HT-29 (cell line): ENCODE data around the gene TP53TG3. TPM values are rescaled to one million over a fixed set of nuclear protein-coding genes. Genes with fewer than 3 reads are reported as not detected.
"Not testable (repeated sequence)": the region's sequence is repeated elsewhere in the genome, so short reads cannot be mapped to it uniquely, and the experiment has no call there.

Source experiments
- DNase-seq: peaks from one replicate; pipeline ENCODE4 v3.0.0-alpha.2; 2015; ENCODE audit warnings: low spot score
- small RNA-seq: library from RNA; depleted of rRNA; stranded (forward); fragments of <200 nt; gene quantifications from one replicate; pipeline ENCODE3, GENCODE V24; 2014
- total RNA-seq: library from RNA; depleted of rRNA; stranded (reverse); fragments of >200 nt; shearing (Covaris generic); gene quantifications from 2 replicates; pipeline ENCODE4 v1.2.3, GENCODE V29; 2014; rRNA removed

TP53TG3 gene
- not detected in 2 replicates for total RNA-seq

DNA sequence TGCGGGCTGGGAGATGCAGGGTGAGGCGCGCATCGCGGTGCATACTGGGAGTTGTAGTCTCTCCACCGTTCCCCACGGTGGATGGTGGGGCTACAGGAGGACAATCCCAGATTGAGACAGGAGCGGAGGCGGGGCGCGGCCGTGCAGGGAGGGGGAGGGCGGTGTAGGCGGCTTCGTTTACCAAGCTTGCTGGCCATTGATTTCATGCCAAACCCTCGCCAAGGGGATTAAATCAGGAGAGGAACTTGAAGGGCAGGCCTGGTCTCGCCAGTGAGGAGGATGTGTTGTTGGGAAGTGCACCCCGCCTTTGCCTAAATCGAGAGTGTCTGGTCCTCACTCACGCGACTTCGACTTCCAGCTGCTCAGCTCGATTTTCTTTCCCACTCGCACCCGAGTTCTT, at the start of gene TP53TG3:
Gene TP53TG3, minus strand, starts transcription at position 101 of the 400 bp plus-strand sequence. Its CDS starts 68 bp downstream, at position 33.
- DNase-seq: not testable (repeated sequence)

DNA sequence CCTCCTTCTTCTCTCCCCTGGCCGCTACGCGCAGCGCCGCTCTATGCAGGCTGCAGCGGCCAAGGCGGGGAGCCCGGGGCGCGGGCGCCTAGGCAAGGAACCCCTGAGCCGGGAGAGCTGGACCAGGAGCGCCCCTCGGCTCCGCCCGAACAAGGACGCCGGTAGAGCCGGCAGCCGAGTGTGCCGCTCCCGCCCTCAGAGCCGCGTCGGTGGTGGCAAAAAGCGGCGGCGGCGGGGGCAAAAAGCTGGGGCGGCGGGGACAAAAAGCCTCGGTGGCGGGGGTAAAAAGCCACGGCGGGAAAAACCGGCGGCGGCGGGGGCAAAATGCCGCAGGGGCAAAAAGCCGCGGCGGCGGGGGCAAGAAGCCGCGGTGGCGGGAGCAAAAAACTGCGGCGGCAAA, 25.1 kb downstream of the TP53TG3 start:
- not testable (repeated sequence) for DNase-seq

DNA sequence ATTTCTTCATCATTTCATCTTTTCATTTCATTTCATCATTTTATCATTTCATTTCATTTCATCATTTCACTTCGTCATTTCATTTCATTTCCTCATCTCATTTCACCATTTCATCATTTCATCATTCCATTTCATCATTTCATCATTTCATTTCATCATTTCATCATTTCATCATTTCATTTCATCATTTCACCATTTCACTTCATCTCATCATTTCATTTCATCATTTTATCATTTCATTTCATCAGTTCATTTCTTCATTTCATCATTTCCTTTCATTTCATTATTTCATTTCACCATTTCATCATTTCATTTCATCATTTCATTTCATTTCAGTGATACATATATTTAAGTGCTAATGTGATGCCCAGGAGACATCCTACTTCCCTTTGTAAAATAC, 28.4 kb downstream of the TP53TG3 start:
- DNase-seq: not testable (repeated sequence)

- not testable (repeated sequence) for DNase-seq
Observed at GRCh38 chr16:32646780-32647179, 29.2 kb downstream of the TP53TG3 start.

GRCh38 chr16:32646177-32646576, 29.8 kb downstream of the TP53TG3 start:
- not testable (repeated sequence) for DNase-seq

DNA sequence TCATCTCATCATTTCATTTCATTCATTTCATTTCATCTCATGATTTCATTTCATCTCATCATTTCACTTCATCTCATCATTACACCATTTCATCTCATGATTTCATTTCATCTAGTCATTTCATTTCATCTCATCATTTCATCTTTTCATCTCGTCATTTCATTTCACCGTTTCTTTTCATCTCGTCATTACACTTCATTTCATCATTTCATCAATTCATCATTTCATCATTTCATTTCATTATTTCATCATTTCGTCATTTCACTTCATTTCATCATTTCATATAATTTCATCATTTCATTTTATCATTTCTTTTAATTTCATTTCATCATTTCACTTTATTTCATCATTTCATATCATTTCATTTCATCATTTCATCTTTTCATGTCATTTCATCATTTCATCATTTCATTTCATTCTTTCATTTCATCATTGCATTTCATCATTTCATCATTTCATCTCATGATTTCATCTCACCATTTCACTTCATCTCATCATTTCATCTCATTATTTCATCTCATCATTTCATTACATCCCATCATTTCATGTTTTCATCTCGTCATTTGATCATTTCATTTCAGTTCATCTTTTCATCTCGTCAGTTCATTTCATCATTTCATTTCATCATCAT, 30.6 kb downstream of the TP53TG3 start:
- peak; percentile 0 for DNase-seq

DNA sequence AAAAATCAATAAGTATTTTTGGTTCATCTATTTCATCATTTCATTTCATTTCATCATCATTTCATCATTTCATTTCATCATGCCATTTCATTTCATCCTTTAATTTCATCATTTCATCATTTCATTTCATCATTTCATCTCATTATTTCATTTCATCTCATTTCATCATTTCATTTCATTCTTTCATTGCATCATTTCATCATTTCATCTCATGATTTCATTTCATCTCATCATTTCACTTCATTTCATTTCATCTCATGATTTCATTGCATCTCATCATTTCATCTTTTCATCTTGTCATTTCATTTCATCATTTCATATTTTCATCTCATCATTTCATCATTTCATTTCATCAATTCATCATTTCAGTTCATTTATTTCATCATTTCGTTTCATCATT, 31.2 kb downstream of the TP53TG3 start:
- DNase-seq: not testable (repeated sequence)

DNA sequence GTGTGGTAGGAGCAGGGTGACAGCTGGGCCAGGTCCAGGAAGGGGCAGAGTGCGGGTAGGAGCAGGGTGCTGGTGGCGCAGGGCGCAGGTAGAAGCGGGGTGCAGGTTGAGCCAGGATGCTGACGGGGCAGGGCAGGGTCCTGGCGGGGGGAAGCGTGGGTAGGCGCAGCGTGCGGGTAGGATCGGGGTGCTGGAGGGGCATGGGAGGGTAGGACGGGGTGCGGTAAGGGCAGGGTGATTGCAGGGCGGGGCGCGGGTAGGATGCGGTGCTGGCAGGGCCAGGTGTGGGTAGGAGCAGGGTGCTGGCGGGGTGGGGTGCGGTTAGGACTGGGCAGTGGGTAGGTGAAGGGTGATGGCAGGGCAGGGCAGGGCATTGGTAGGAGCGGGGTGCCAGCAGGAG, 38.4 kb downstream of the TP53TG3 start:
- DNase-seq: not testable (repeated sequence)

- DNase-seq: not testable (repeated sequence)
Observed at GRCh38 chr16:32632096-32632495, 43.9 kb downstream of the TP53TG3 start.

Small RNA genes within 50 kb of the gene (small RNA-seq; reads per million reads assigned to genes)
- gene AC138907.6: not detected
